Cardiac muscle cell (in vitro differentiated cells and primary cell): ENCODE measurements around the gene DCK. TPM values are rescaled to one million over a fixed set of nuclear protein-coding genes. Genes with fewer than 3 reads are reported as not detected.

Experiments
- DNase-seq, 2 donors: peaks; one replicate each; pipeline versions ENCODE4 v3.0.0 to v3.0.0-alpha.2; 2010 to 2017; ENCODE audit warnings: low read depth in 1 of 2, low spot score in 1 of 2
- H3K27ac ChIP-seq: fragments of 200-600 bp; sonication (generic); 2 replicates; pipeline ENCODE4 v1.5.1; 2016
- H3K27me3 ChIP-seq: fragments of 200-600 bp; sonication (generic); 2 replicates; pipeline ENCODE4 v1.6.0; 2016; ENCODE audit warnings: control low read depth
- H3K36me3 ChIP-seq: fragments of 200-600 bp; sonication (generic); 2 replicates; pipeline ENCODE4 v1.5.1; 2016; ENCODE audit warnings: control low read depth
- H3K4me1 ChIP-seq: fragments of 200-600 bp; sonication (generic); 2 replicates; pipeline ENCODE4 v1.8.1; 2017; ENCODE audit warnings: low read depth, mild to moderate bottlenecking, mixed run types
- H3K4me3 ChIP-seq: fragments of 200-600 bp; sonication (generic); 2 replicates; pipeline ENCODE4 v1.5.1; 2016; ENCODE audit warnings: mild to moderate bottlenecking
- H3K9me3 ChIP-seq: fragments of 200-600 bp; sonication (generic); 2 replicates; pipeline ENCODE4 v1.5.1; 2017; ENCODE audit warnings: low read depth, mild to moderate bottlenecking, control low read depth
- CTCF ChIP-seq: IDR thresholded peaks from 2 replicates; pipeline ENCODE4 v1.5.1; 2012; ENCODE audit warnings: low read depth, mild to moderate bottlenecking, low read length
- polyA plus RNA-seq: library from polyadenylated mRNA; unstranded; fragments of >200 nt; fragmentation: Nextera tagmentation; extraction: Ambion mirVana; gene quantifications from 2 replicates; pipeline ENCODE4 v1.2.1, GENCODE V29; 2016
- total RNA-seq: library from RNA; depleted of rRNA; stranded (reverse); fragments of >200 nt; gene quantifications from 2 replicates; pipeline ENCODE4 v1.2.3, GENCODE V29; 2016

The DCK gene
- total and polyA plus RNA-seq, 2 experiments from 2014 or later: 10.1 to 13.1 TPM

GRCh38 chr4:70979445-70980008 is 13.9 kb upstream of the DCK start:
- H3K27ac ChIP-seq: no peak overlapping the region
- no peak overlapping the region for H3K4me3 ChIP-seq
- H3K27me3 ChIP-seq: no peaks in the 10 kb centered on the region
- H3K4me1 ChIP-seq: no peaks in the 10 kb centered on the region
- no peak for TF ChIP-seq CTCF
- H3K9me3 ChIP-seq: no peaks in the 10 kb centered on the region
- no peak for DNase-seq
- peaks cover 24% of the 10 kb centered on the region for H3K36me3 ChIP-seq

DNA sequence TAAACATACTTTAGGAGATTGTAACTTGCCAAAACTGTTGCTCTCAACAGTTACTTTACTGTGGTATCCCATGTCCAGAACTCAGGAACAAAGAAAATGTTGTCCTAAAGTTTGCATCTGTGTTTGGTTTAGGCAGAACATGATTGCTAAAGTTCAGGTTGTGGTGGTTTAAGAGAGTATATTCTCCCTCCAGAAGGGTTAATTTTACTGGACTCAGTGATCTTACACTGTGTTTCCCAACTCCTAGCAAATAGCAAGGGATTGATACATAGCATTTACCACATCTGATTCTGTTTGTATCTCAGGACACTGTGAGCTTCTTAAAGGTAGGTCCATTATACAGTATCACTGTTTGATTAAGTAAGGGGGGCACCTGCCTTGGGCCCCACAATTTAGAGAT is 13.3 kb upstream of the DCK start:
- Histone ChIP-seq H3K36me3 (peaks cover 17% of the 10 kb centered on the region), H3K27ac (no peak overlapping the region), H3K4me3 (no peak overlapping the region), H3K4me1 (no peaks in the 10 kb centered on the region), H3K27me3 (no peaks in the 10 kb centered on the region), H3K9me3 (no peaks in the 10 kb centered on the region)
- DNase-seq: no peak
- TF ChIP-seq CTCF: no peak

- H3K27ac ChIP-seq: no peak overlapping the region
- no peaks in the 10 kb centered on the region for H3K9me3 ChIP-seq
- no peaks in the 10 kb centered on the region for H3K4me1 ChIP-seq
- no peak for DNase-seq
- H3K36me3 ChIP-seq: peaks cover 7% of the 10 kb centered on the region
- H3K4me3 ChIP-seq: no peak overlapping the region
- no peak for TF ChIP-seq CTCF
- H3K27me3 ChIP-seq: no peaks in the 10 kb centered on the region
Measured at GRCh38 chr4:70984106-70984505, 9.3 kb upstream of the DCK start.

DNA sequence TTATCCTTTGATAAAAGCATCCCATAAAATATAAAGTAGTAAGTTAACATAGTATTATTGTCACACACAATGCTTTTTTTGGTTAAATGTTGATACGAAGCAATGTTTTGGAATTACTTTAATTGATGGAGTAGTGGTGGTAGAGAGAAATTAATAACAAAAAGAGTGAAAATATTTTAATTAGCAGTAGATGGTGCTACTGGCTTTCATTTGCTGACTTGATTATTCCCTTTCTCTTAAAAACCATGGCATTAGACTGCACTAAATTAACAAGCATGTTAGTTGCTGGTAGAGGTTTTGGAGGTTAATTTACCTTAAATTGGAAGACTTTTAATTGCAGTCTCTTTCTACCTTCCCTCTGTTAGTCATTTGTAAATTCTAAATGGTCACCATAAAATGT is 8.9 kb upstream of the DCK start:
- TF ChIP-seq CTCF: no peak
- Histone ChIP-seq H3K27me3 (no peaks in the 10 kb centered on the region), H3K9me3 (no peaks in the 10 kb centered on the region), H3K4me3 (no peak overlapping the region), H3K36me3 (peaks cover 7% of the 10 kb centered on the region), H3K27ac (no peak overlapping the region), H3K4me1 (no peaks in the 10 kb centered on the region)
- DNase-seq: no peak

GRCh38 chr4:70991596-70991995 is 1.9 kb upstream of the DCK start:
- H3K27me3 ChIP-seq: no peaks in the 10 kb centered on the region
- H3K4me3 ChIP-seq: no peak overlapping the region
- no peak overlapping the region for H3K27ac ChIP-seq
- no peaks in the 10 kb centered on the region for H3K9me3 ChIP-seq
- no peaks in the 10 kb centered on the region for H3K36me3 ChIP-seq
- H3K4me1 ChIP-seq: no peaks in the 10 kb centered on the region
- no peak for TF ChIP-seq CTCF
- DNase-seq: no peak
